ENCODE results near the gene NELFCD.

NELFCD gene

GRCh38 chr20:58986968-58987517 lies 6.0 kb downstream of the NELFCD start:
- no peak overlapping the region for H3K4me3 ChIP-seq (ENCODE audit: low read depth, low read length)
- TF ChIP-seq CTCF (IDR thresholded peaks at IDR 0.05; ENCODE audit: insufficient read depth, low read length, missing control alignments): no peak
- POLR2A ChIA-PET: interaction anchor here (0.7 kb wide), 1 partner anchor 94 kb away, joined by 3 read pairs; no protein-coding TSS in a partner anchor
- CTCF ChIA-PET: interaction anchor here (0.9 kb wide), 1 partner anchor 470 kb away, joined by 3 read pairs; no protein-coding TSS in a partner anchor
- DNase-seq (ENCODE audit: low read depth, low spot score): no peak

- no peak for TF ChIP-seq CTCF (IDR thresholded peaks at IDR 0.05; ENCODE audit: insufficient read depth, low read length, missing control alignments)
- ChIA-PET CTCF (interaction anchor here (0.9 kb wide), 1 partner anchor 12 kb away, joined by 4 read pairs; no protein-coding TSS in a partner anchor), POLR2A (no interaction called here)
- no peak for DNase-seq (ENCODE audit: low read depth, low spot score)
- H3K4me3 ChIP-seq (ENCODE audit: low read depth, low read length): no peak overlapping the region
These were observed 6.9 kb downstream of the NELFCD start for GRCh38 chr20:58987790-58988564.

- no peak for TF ChIP-seq CTCF (IDR thresholded peaks at IDR 0.05; ENCODE audit: insufficient read depth, low read length, missing control alignments)
- H3K4me3 ChIP-seq (ENCODE audit: low read depth, low read length): no peak overlapping the region
- DNase-seq (ENCODE audit: low read depth, low spot score): no peak
- ChIA-PET CTCF (interaction anchor here (0.9 kb wide), 1 partner anchor 11 kb away, joined by 4 read pairs; no protein-coding TSS in a partner anchor), POLR2A (no interaction called here)
These were observed 7.5 kb downstream of the NELFCD start for GRCh38 chr20:58988565-58988882.

GRCh38 chr20:58989196-58989595 lies 8.1 kb downstream of the NELFCD start:
- POLR2A ChIA-PET: no interaction called here
- DNase-seq (ENCODE audit: low read depth, low spot score): no peak
- no peak for TF ChIP-seq CTCF (IDR thresholded peaks at IDR 0.05; ENCODE audit: insufficient read depth, low read length, missing control alignments)
- no peak overlapping the region for H3K4me3 ChIP-seq (ENCODE audit: low read depth, low read length)
- CTCF ChIA-PET: interaction anchor here (0.9 kb wide), 1 partner anchor 11 kb away, joined by 4 read pairs; no protein-coding TSS in a partner anchor

- CTCF ChIA-PET: interaction anchor here (1.0 to 1.2 kb wide), 2 partner anchors 18 to 97 kb away, joined by 3 read pairs; no protein-coding TSS in a partner anchor
- H3K4me3 ChIP-seq (ENCODE audit: low read depth, low read length): no peak overlapping the region
- no peak for TF ChIP-seq CTCF (IDR thresholded peaks at IDR 0.05; ENCODE audit: insufficient read depth, low read length, missing control alignments)
- no peak for DNase-seq (ENCODE audit: low read depth, low spot score)
- POLR2A ChIA-PET: interaction anchor here (0.6 kb wide), 1 partner anchor 15 kb away, joined by 4 read pairs; no protein-coding TSS in a partner anchor
These were observed 9.8 kb downstream of the NELFCD start for GRCh38 chr20:58990651-58991445.
